HepG2 (cell line): ENCODE measurements around the gene C1QTNF3. TPM values are rescaled to one million over a fixed set of nuclear protein-coding genes. Genes with fewer than 3 reads are reported as not detected.
A peak's percentile ranks its signal among the peaks of the same experiment; 100 is the strongest.

ENCODE experiments used
- ATAC-seq: fragments of 200-7000 bp; cut with Tn5 transposase; 3 replicates; pipeline ENCODE4 v1.9.1; 2020; ENCODE audit warnings: mild to moderate bottlenecking, moderate library complexity
- BruUV-seq: library from RNA; stranded (reverse); fragments of 400-500 nt; replicated peaks from 2 replicates; lab custom pipeline; 2021; lab: Mats Ljungman, UMichigan
- CTCF ChIA-PET: fragments of 300-600 bp; formaldehyde crosslinking; extraction: SDS; loops from one replicate; lab custom pipeline; 2021; ENCODE audit warnings: low total read pairs, inconsistent platforms, low intra/inter-chr PET ratio; lab: Yijun Ruan, JAX
- POLR2A ChIA-PET: fragments of 350-600 bp; sonication (Branson Sonifier 250); formaldehyde crosslinking; loops from one replicate; lab custom pipeline; 2020; ENCODE audit warnings: antibody characterized with exemption, inconsistent platforms; lab: Yijun Ruan, JAX
- DNase-seq: peaks from one replicate; pipeline ENCODE4 v3.0.0-alpha.2; 2015; ENCODE audit warnings: low spot score
- FAIRE-seq: peaks from 3 replicates; lab custom pipeline; 2011; peaks lifted over from hg19 to GRCh38; lab: Jason Lieb, UNC
- H2AFZ ChIP-seq: one replicate; pipeline ENCODE4 v1.6.1; 2011; ENCODE audit warnings: low read length, inconsistent platforms
- H3K27ac ChIP-seq: fragments of 300-600 bp; 3 replicates; pipeline ENCODE4 v1.8.0; 2011; ENCODE audit warnings: mixed run types, mild to moderate bottlenecking, mixed read lengths, low read length, inconsistent platforms; ENCODE audit not compliant: insufficient read depth; ENCODE audit errors: extremely low read length
- H3K27me3 ChIP-seq, 2 experiments: fragments of 200-600 bp in 1 of 2; 2 replicates in 1 of 2; 3 replicates in 1 of 2; pipeline versions ENCODE4 v1.6.0 to v1.8.0; 2011; ENCODE audit warnings: low read length in 2 of 2, mild to moderate bottlenecking in 2 of 2, moderate library complexity in 2 of 2, inconsistent platforms in 1 of 2; ENCODE audit not compliant: insufficient read depth in 2 of 2, control insufficient read depth in 1 of 2
- H3K36me3 ChIP-seq, 2 experiments: fragments of 200-600 bp in 1 of 2; replicated peaks in 1 of 2; 2 replicates in 1 of 2; 3 replicates in 1 of 2; pipeline versions ENCODE4 v1.5.1 to v1.8.0; 2011; ENCODE audit warnings: low read length in 2 of 2, inconsistent platforms in 1 of 2; ENCODE audit not compliant: insufficient read depth in 2 of 2, control insufficient read depth in 1 of 2
- H3K4me1 ChIP-seq: 2 replicates; pipeline ENCODE4 v1.5.1; 2012; ENCODE audit warnings: low read length, inconsistent platforms; ENCODE audit not compliant: insufficient read depth
- H3K4me2 ChIP-seq: 2 replicates; pipeline ENCODE4 v1.6.0; 2011; ENCODE audit warnings: low read depth, low read length, inconsistent platforms
- H3K4me3 ChIP-seq, 3 experiments: fragments of 200-600 bp in 1 of 3; sonication (generic), shearing (Covaris generic) in 1 of 3; replicated peaks in 1 of 3; 2 replicates each; pipeline ENCODE4 v1.5.1; 2011 to 2016; ENCODE audit warnings: low read length in 3 of 3, inconsistent platforms in 2 of 3, low read depth in 2 of 3, mild to moderate bottlenecking in 2 of 3, control low read depth in 1 of 3, mixed read lengths in 1 of 3; ENCODE audit not compliant: insufficient read depth in 1 of 3
- H3K79me2 ChIP-seq: one replicate; pipeline ENCODE4 v1.6.1; 2011; ENCODE audit warnings: low read length, inconsistent platforms; ENCODE audit not compliant: insufficient read depth
- H3K9ac ChIP-seq: 2 replicates; pipeline ENCODE4 v1.6.0; 2011; ENCODE audit warnings: mild to moderate bottlenecking, low read depth, low read length, inconsistent platforms; ENCODE audit not compliant: insufficient read depth
- H3K9me3 ChIP-seq: 2 replicates; pipeline ENCODE4 v1.5.1; 2012; ENCODE audit warnings: mild to moderate bottlenecking, low read length
- H4K20me1 ChIP-seq: 2 replicates; pipeline ENCODE4 v1.6.0; 2011; ENCODE audit warnings: inconsistent platforms, mild to moderate bottlenecking, low read length, moderate library complexity; ENCODE audit not compliant: insufficient read depth
- ATRX ChIP-seq: sonication (generic); formaldehyde crosslinking; IDR thresholded peaks from 2 replicates; pipeline ENCODE4 v1.4.0; 2020; ENCODE audit warnings: missing genetic modification reagents, borderline replicate concordance
- BRF2 ChIP-seq: sonication (generic); formaldehyde crosslinking; IDR thresholded peaks from 2 replicates; pipeline ENCODE4 v1.8.1; 2022; ENCODE audit warnings: mild to moderate bottlenecking, missing genetic modification reagents
- ETS1 ChIP-seq: sonication (generic); formaldehyde crosslinking; IDR thresholded peaks from 2 replicates; pipeline ENCODE4 v1.4.0; 2020; ENCODE audit warnings: missing genetic modification reagents
- GFI1 ChIP-seq: sonication (generic); formaldehyde crosslinking; IDR thresholded peaks from 2 replicates; pipeline ENCODE4 v1.5.0; 2020; ENCODE audit warnings: missing genetic modification reagents, mild to moderate bottlenecking, borderline replicate concordance
- HNF1B ChIP-seq: sonication (generic); formaldehyde crosslinking; IDR thresholded peaks from 2 replicates; pipeline ENCODE4 v1.5.1; 2020; ENCODE audit warnings: mild to moderate bottlenecking, moderate library complexity, missing genetic modification reagents
- HNRNPLL ChIP-seq: fragments of 200-400 bp; formaldehyde crosslinking; IDR thresholded peaks from 2 replicates; pipeline ENCODE4 v1.6.1; 2017; ENCODE audit warnings: mild to moderate bottlenecking, low read depth, low read length; ENCODE audit not compliant: poor library complexity, severe bottlenecking
- IRF2 ChIP-seq: IDR thresholded peaks from 2 replicates; pipeline ENCODE4 v1.6.1; 2018; ENCODE audit warnings: missing genetic modification reagents, missing compliant biosample characterization
- KMT2B ChIP-seq: IDR thresholded peaks from 2 replicates; pipeline ENCODE4 v1.6.1; 2016; ENCODE audit warnings: missing genetic modification reagents, missing compliant biosample characterization
- SIX1 ChIP-seq: sonication (generic); formaldehyde crosslinking; IDR thresholded peaks from 2 replicates; pipeline ENCODE4 v1.4.0; 2020; ENCODE audit warnings: missing genetic modification reagents, borderline replicate concordance
- SP5 ChIP-seq: IDR thresholded peaks from 2 replicates; pipeline ENCODE4 v1.6.1; 2016; ENCODE audit warnings: low read depth, borderline replicate concordance
- ZBED4 ChIP-seq: sonication (generic); formaldehyde crosslinking; IDR thresholded peaks from 2 replicates; pipeline ENCODE4 v1.4.0; 2020; ENCODE audit warnings: missing genetic modification reagents, borderline replicate concordance
- ZMAT3 ChIP-seq: sonication (generic); formaldehyde crosslinking; conservative IDR thresholded peaks from 2 replicates; pipeline ENCODE4 v1.7.0; 2021; ENCODE audit warnings: missing genetic modification reagents
- ZNF17 ChIP-seq: sonication (generic); formaldehyde crosslinking; IDR thresholded peaks from 2 replicates; pipeline ENCODE4 v1.5.0; 2020; ENCODE audit warnings: mild to moderate bottlenecking, missing genetic modification reagents
- ZNF580 ChIP-seq: IDR thresholded peaks from 2 replicates; pipeline ENCODE4 v1.6.1; 2016; ENCODE audit warnings: low read depth, borderline replicate concordance
- WGBS: methylation state at CpG from one replicate; pipeline ENCODE4 v1.1.6; 2017; ENCODE audit warnings: low lambda C conversion rate; 5-methylcytosine and 5-hydroxymethylcytosine counted together
- in situ Hi-C: cut with HindIII; loops from 2 replicates; pipeline ENCODE4 v1.10.0; 2017; ENCODE audit warnings: low pct_unique_long_range_greater_than_20kb; ENCODE audit not compliant: extremely low pct_ligation_motif_present
- intact Hi-C: fragments of 100-400 bp; cut with micrococcal nuclease; formaldehyde crosslinking; loops from one replicate; pipeline ENCODE4 v1.10.0; 2022; ENCODE audit not compliant: unreplicated experiment
- polyA plus RNA-seq, 8 experiments: library from polyadenylated mRNA; depleted of rRNA in 3 of 8; stranded (reverse) in 7 of 8; unstranded in 1 of 8; fragments of >200 nt; fragmentation: Illumina TruSeq in 4 of 8; extraction: Trizol in 4 of 8; gene quantifications; 2 replicates each; pipeline versions ENCODE4 v1.2.1 to v1.2.3, GENCODE V29; 2011 to 2016; ENCODE audit warnings: low read depth in 4 of 8, missing spikeins in 1 of 8, mixed read lengths in 1 of 8; ENCODE audit not compliant: insufficient read depth in 1 of 8
- total RNA-seq, 5 experiments: library from RNA; depleted of rRNA; stranded (reverse); fragments of >200 nt; fragmentation: Illumina TruSeq; extraction: Trizol; gene quantifications; 2 replicates each; pipeline ENCODE4 v1.2.3, GENCODE V29; 2016; ENCODE audit warnings: low read depth in 1 of 5

Gene C1QTNF3
- total and polyA plus RNA-seq, 2 of the 13 experiments (the other 11 are each of a cell fraction or from before 2014, with no cell fraction given) = 3.3 to 10.8 TPM

- no peak for TF ChIP-seq HNF1B
- TF ChIP-seq, all 625 proteins: peak for 4
Observed at GRCh38 chr5:34007201-34007620, 35.8 kb downstream of the C1QTNF3 start (continued).

GRCh38 chr5:34005681-34006080, 37.3 kb downstream of the C1QTNF3 start:
- H3K79me2 ChIP-seq = peaks cover 14% of the 10 kb centered on the region
- FAIRE-seq (no peak), DNase-seq (no peak), ATAC-seq (no peak)
- CTCF ChIA-PET = no interaction called here
- peak overlapping the region; percentile 98; the same call in 1 of the 2 replicates for H3K4me2 ChIP-seq
- WGBS = 98% methylated on average over 4 of the region's 4 CpGs
- POLR2A ChIA-PET = interaction anchor here (1.6 kb wide), 1 partner anchor 9 kb away, joined by 10 read pairs; no protein-coding TSS in a partner anchor
- H3K9ac ChIP-seq = no peak overlapping the region
- no peak overlapping the region for H2AFZ ChIP-seq
- no peaks in the 10 kb centered on the region for H3K9me3 ChIP-seq
- in situ Hi-C loops (no loop called here), intact Hi-C loops (no loop called here)
- no peak overlapping the region for H3K27ac ChIP-seq
- no peaks in the 10 kb centered on the region; a peak in 1 of 5 replicates for H3K27me3 ChIP-seq
- no peak overlapping the region; a peak in 1 of 6 replicates for H3K4me3 ChIP-seq
- H3K36me3 ChIP-seq = peaks cover 6 to 19% of the 10 kb centered on the region in 2 experiments; a peak in 4 of 5 replicates
- no peaks in the 10 kb centered on the region for H4K20me1 ChIP-seq
- BruUV-seq = no TSS peak
- peaks cover 58% of the 10 kb centered on the region for H3K4me1 ChIP-seq
- TF ChIP-seq ZMAT3 = no peak
- TF ChIP-seq GFI1 = no peak
- no peak for TF ChIP-seq ETS1 (CRISPR knock-in tag)
- no peak for TF ChIP-seq ZNF580
- TF ChIP-seq SP5 = no peak
- no peak for TF ChIP-seq IRF2 (CRISPR knock-in tag)
- no peak for TF ChIP-seq ZBED4 (CRISPR knock-in tag)
- TF ChIP-seq BRF2 (CRISPR knock-in tag) = no peak
- TF ChIP-seq KMT2B = no peak
- no peak for TF ChIP-seq HNRNPLL
- TF ChIP-seq ZNF17 = no peak
- no peak for TF ChIP-seq SIX1 (CRISPR knock-in tag)
- no peak for TF ChIP-seq ATRX (CRISPR knock-in tag)
